OCI-LY3 (cell line): Measurements from ENCODE around the gene PRELID1.

Experiments
- EZH2phosphoT487 ChIP-seq: fragments of 200-600 bp; shearing (Covaris generic); IDR thresholded peaks from 2 replicates; pipeline ENCODE4 v1.6.1; 2018; ENCODE audit warnings: antibody characterized with exemption, mixed run types, low read depth
- TF ChIP-seq, protein P1 (sequence below): fragments of 200-600, 300-600 bp; sonication (generic); IDR thresholded peaks from 2 replicates; pipeline ENCODE4 v1.5.1; 2014; ENCODE audit warnings: antibody characterized with exemption, low read length, low read depth

DNA sequence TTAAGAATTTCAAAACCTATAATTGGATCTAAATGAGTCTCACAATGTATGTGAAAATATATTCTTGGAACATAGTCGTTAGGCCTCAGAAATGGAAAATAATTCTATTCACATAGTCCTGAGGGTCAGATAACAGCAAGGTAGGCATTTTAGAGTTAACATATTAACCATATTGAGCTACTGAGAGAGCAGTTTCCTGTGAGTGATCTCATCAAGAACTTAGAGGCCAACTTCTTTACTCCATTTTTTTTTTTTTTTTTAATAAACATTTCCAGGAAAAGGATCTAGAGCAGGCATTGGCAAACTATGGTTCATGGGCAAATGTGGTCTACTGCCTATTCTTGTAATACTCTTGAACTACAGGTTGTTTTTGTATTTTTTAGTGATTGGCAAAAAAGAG, 26.7 kb upstream of the PRELID1 start:
- TF ChIP-seq, protein P1, sequence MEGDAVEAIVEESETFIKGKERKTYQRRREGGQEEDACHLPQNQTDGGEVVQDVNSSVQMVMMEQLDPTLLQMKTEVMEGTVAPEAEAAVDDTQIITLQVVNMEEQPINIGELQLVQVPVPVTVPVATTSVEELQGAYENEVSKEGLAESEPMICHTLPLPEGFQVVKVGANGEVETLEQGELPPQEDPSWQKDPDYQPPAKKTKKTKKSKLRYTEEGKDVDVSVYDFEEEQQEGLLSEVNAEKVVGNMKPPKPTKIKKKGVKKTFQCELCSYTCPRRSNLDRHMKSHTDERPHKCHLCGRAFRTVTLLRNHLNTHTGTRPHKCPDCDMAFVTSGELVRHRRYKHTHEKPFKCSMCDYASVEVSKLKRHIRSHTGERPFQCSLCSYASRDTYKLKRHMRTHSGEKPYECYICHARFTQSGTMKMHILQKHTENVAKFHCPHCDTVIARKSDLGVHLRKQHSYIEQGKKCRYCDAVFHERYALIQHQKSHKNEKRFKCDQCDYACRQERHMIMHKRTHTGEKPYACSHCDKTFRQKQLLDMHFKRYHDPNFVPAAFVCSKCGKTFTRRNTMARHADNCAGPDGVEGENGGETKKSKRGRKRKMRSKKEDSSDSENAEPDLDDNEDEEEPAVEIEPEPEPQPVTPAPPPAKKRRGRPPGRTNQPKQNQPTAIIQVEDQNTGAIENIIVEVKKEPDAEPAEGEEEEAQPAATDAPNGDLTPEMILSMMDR = no peak
- TF ChIP-seq EZH2phosphoT487 = no peak
